ENCODE data around the gene ACSL4. TPM values are rescaled to one million over a fixed set of nuclear protein-coding genes. Genes with fewer than 3 reads are reported as not detected.

Gene ACSL4
- total and polyA plus RNA-seq, 4 donors: 34.1 to 97.7 (median 62.2) TPM

GRCh38 chrX:109776432-109776831 is 43.4 kb upstream of the ACSL4 start:
- Histone ChIP-seq H3K9ac (ENCODE audit: insufficient read depth in 1 of 2, low read length in 2 of 2) (no peak overlapping the region), H3K9me3 (ENCODE audit: control insufficient read depth in 4 of 4, insufficient read depth in 3 of 4, low read length in 3 of 4) (no peaks in the 10 kb centered on the region), H3K27ac (ENCODE audit: low read depth in 1 of 2, low read length in 1 of 2) (no peak overlapping the region), H3K27me3 (ENCODE audit: control insufficient read depth in 3 of 3, insufficient read depth in 3 of 3, low read length in 2 of 3) (peaks cover 0 to 21% (median 5%) of the 10 kb centered on the region in 3 donors), H3K36me3 (ENCODE audit: control insufficient read depth in 4 of 4, insufficient read depth in 4 of 4, low read length in 4 of 4) (no peaks in the 10 kb centered on the region), H3K4me3 (no peak overlapping the region), H3K4me1 (ENCODE audit: control insufficient read depth in 5 of 5, insufficient read depth in 5 of 5, low read length in 5 of 5) (no peaks in the 10 kb centered on the region)
- no peak for TF ChIP-seq CTCF (IDR thresholded peaks at IDR 0.05; ENCODE audit: control extremely low read depth, extremely low read depth)
- ATAC-seq (ENCODE audit: insufficient read depth, low FRiP score): no peak
- no peak for DNase-seq
- WGBS, 2 donors: 72 to 85% methylated on average over 3 of the region's 3 CpGs

DNA sequence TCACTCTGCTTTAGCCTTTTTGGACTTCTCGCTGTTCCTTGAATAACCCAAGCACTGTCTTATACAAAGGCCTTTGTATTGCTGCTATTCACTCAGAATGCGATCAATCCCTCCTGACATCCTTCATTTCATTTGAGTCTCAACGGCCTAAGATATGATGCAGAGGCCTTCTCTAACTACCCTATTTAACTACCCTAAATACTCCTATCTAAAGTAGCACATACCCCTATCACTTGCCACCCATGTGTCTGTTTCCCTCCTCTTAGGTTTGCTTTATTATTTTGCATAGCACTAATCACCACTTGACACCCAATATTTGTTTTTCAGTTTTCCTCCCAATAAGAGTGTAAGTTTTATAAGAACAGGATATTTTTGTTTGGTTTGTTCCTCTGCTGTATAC is 42.3 kb upstream of the ACSL4 start:
- Histone ChIP-seq H3K27me3 (ENCODE audit: control insufficient read depth in 3 of 3, insufficient read depth in 3 of 3, low read length in 2 of 3) (peaks cover 0 to 12% (median 4%) of the 10 kb centered on the region in 3 donors), H3K4me3 (no peak overlapping the region), H3K4me1 (ENCODE audit: control insufficient read depth in 5 of 5, insufficient read depth in 5 of 5, low read length in 5 of 5) (no peaks in the 10 kb centered on the region), H3K9me3 (ENCODE audit: control insufficient read depth in 4 of 4, insufficient read depth in 3 of 4, low read length in 3 of 4) (no peaks in the 10 kb centered on the region), H3K36me3 (ENCODE audit: control insufficient read depth in 4 of 4, insufficient read depth in 4 of 4, low read length in 4 of 4) (no peaks in the 10 kb centered on the region), H3K9ac (ENCODE audit: insufficient read depth in 1 of 2, low read length in 2 of 2) (no peak overlapping the region), H3K27ac (ENCODE audit: low read depth in 1 of 2, low read length in 1 of 2) (no peak overlapping the region)
- no peak for DNase-seq
- TF ChIP-seq CTCF (IDR thresholded peaks at IDR 0.05; ENCODE audit: control extremely low read depth, extremely low read depth): no peak
- WGBS, 2 donors: 84 to 93% methylated on average over 3 of the region's 3 CpGs
- no peak for ATAC-seq (ENCODE audit: insufficient read depth, low FRiP score)

DNA sequence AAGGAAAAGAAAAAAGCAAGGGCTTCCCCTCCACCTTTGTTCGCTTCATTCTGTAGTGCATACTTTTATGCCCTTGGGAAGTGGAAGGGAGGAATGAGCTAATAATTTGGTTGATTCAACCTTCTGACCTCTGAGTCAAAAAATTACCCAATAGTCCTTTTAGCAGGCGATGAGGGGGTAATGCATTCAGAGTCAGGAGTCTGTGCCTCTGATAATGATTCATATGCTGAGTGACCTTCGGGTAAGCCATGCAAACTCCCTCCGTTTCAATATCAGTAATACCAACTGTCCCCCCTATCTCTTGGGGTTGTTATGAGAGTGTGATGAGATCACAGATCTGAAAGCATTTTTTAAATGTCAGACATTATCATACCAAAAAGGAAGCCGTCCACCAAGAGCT is 41.6 kb upstream of the ACSL4 start:
- Histone ChIP-seq H3K9ac (ENCODE audit: insufficient read depth in 1 of 2, low read length in 2 of 2) (no peak overlapping the region), H3K4me3 (no peak overlapping the region), H3K27me3 (ENCODE audit: control insufficient read depth in 3 of 3, insufficient read depth in 3 of 3, low read length in 2 of 3) (peaks cover 0 to 9% (median 4%) of the 10 kb centered on the region in 3 donors), H3K9me3 (ENCODE audit: control insufficient read depth in 4 of 4, insufficient read depth in 3 of 4, low read length in 3 of 4) (no peaks in the 10 kb centered on the region), H3K4me1 (ENCODE audit: control insufficient read depth in 5 of 5, insufficient read depth in 5 of 5, low read length in 5 of 5) (no peaks in the 10 kb centered on the region), H3K27ac (ENCODE audit: low read depth in 1 of 2, low read length in 1 of 2) (no peak overlapping the region), H3K36me3 (ENCODE audit: control insufficient read depth in 4 of 4, insufficient read depth in 4 of 4, low read length in 4 of 4) (no peaks in the 10 kb centered on the region)
- peak; percentile 74 for ATAC-seq (ENCODE audit: insufficient read depth, low FRiP score)
- 46 to 72% methylated on average over 5 of the region's 5 CpGs for WGBS, 2 donors
- TF ChIP-seq CTCF (IDR thresholded peaks at IDR 0.05; ENCODE audit: control extremely low read depth, extremely low read depth): no peak
- DNase-seq: no peak

DNA sequence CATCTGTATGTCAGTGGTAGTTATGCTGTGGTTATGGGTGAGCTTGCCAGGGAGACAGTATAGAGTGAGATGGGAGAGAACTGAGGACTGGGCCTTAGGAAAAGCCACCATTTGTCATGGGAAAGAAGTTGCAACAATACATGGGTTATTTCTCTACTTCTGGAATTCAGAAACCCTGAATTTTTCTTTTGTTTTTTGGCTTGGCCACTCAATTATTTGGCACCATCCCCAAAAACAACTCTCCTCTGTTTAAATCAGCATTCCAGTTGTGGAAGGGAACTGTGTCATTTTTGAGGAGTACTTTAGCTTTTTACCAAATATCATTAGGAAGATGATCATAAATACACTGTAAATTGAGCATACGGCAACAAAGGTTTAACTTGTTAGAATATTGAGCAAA is 41.1 kb upstream of the ACSL4 start:
- no peak overlapping the region for H3K27ac ChIP-seq (ENCODE audit: low read depth in 1 of 2, low read length in 1 of 2)
- WGBS, 2 donors: 87 to 93% methylated on average over 1 of the region's 1 CpG
- H3K4me3 ChIP-seq: no peak overlapping the region
- no peaks in the 10 kb centered on the region for H3K4me1 ChIP-seq (ENCODE audit: control insufficient read depth in 5 of 5, insufficient read depth in 5 of 5, low read length in 5 of 5)
- H3K36me3 ChIP-seq (ENCODE audit: control insufficient read depth in 4 of 4, insufficient read depth in 4 of 4, low read length in 4 of 4): no peaks in the 10 kb centered on the region
- DNase-seq (no peak), ATAC-seq (ENCODE audit: insufficient read depth, low FRiP score) (no peak)
- no peak overlapping the region for H3K9ac ChIP-seq (ENCODE audit: insufficient read depth in 1 of 2, low read length in 2 of 2)
- no peak for TF ChIP-seq CTCF (IDR thresholded peaks at IDR 0.05; ENCODE audit: control extremely low read depth, extremely low read depth)
- H3K9me3 ChIP-seq (ENCODE audit: control insufficient read depth in 4 of 4, insufficient read depth in 3 of 4, low read length in 3 of 4): no peaks in the 10 kb centered on the region
- H3K27me3 ChIP-seq (ENCODE audit: control insufficient read depth in 3 of 3, insufficient read depth in 3 of 3, low read length in 2 of 3): peaks cover 0 to 9% (median 4%) of the 10 kb centered on the region in 3 donors

All from lung (tissue), 12 donors.